Body of pancreas (tissue), 4 donors: ENCODE results near the gene CLDN4.

Experiments
- POLR2A ChIP-seq, 3 donors: fragments of 450-650 bp; IDR thresholded peaks; one replicate each; pipeline ENCODE4 v1.6.1; 2016; ENCODE audit warnings: antibody characterized with exemption in 3 of 3, mild to moderate bottlenecking in 2 of 3
- TF ChIP-seq, protein P1 (sequence below), 7 experiments: fragments of 450-650 bp in 4 of 7; fragments of 200-600 bp in 3 of 7; sonication (generic) in 3 of 7; IDR thresholded peaks; one replicate each; pipeline ENCODE4 v1.5.1; 2016 to 2019; ENCODE audit warnings: antibody characterized with exemption in 7 of 7

DNA sequence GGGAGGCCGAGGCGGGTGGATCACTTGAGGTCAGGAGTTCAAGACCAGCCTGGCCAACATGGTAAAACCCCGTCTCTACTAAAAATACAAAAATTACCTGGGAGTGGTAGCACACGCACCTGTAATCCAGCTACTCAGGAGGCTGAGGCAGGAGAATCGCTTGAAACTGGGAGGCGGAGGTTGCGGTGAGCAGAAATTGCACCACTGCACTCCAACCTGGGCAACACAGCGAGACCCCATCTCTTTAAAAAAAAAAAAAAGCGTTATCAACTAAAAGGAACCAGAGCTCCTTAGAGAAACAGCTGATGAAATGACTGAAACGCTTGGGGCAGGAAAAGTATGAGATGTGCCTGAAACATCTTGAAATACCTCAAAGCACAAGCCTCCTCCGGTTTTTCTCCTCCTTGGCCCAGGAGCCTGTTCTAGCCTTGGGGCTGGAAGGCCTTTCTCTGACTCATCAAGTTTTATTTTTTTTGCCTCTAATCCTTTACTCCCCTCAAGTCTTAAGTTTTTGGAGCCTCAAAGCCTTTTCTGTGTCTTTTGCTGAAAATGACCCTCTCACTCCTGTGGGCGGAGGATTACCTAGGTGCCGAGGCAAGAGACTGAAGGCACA, 14.2 kb downstream of the CLDN4 start:
- no peak for TF ChIP-seq POLR2A (IDR thresholded peaks at IDR 0.05)
- TF ChIP-seq, protein P1, sequence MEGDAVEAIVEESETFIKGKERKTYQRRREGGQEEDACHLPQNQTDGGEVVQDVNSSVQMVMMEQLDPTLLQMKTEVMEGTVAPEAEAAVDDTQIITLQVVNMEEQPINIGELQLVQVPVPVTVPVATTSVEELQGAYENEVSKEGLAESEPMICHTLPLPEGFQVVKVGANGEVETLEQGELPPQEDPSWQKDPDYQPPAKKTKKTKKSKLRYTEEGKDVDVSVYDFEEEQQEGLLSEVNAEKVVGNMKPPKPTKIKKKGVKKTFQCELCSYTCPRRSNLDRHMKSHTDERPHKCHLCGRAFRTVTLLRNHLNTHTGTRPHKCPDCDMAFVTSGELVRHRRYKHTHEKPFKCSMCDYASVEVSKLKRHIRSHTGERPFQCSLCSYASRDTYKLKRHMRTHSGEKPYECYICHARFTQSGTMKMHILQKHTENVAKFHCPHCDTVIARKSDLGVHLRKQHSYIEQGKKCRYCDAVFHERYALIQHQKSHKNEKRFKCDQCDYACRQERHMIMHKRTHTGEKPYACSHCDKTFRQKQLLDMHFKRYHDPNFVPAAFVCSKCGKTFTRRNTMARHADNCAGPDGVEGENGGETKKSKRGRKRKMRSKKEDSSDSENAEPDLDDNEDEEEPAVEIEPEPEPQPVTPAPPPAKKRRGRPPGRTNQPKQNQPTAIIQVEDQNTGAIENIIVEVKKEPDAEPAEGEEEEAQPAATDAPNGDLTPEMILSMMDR (IDR thresholded peaks at IDR 0.05), result no peak
